Thyroid gland (tissue), 4 donors: ENCODE data around the gene ZC3H11A. TPM values are rescaled to one million over a fixed set of nuclear protein-coding genes. Genes with fewer than 3 reads are reported as not detected.
A peak's percentile ranks its signal among the peaks of the same experiment; 100 is the strongest.

Experiments
- DNase-seq, 2 donors: peaks; one replicate each; pipeline ENCODE4 v3.0.0-alpha.2; 2019
- H3K27ac ChIP-seq, 3 donors: fragments of 200-600 bp; sonication (generic); 1 replicate in 2 of 3; 2 replicates in 1 of 3; pipeline ENCODE4 v1.5.1; 2016 to 2019; ENCODE audit warnings: mild to moderate bottlenecking in 1 of 3, moderate library complexity in 1 of 3
- H3K27me3 ChIP-seq: fragments of 200-600 bp; sonication (generic); one replicate; pipeline ENCODE4 v1.5.1; 2019
- H3K36me3 ChIP-seq, 2 donors: fragments of 200-600 bp; sonication (generic); one replicate each; pipeline ENCODE4 v1.5.1; 2016 to 2019
- H3K4me1 ChIP-seq, 2 donors: fragments of 200-600 bp; sonication (generic); one replicate each; pipeline ENCODE4 v1.5.1; 2017 to 2019
- H3K4me3 ChIP-seq, 3 donors: fragments of 200-600 bp; sonication (generic); replicated peaks in 1 of 3; 1 replicate in 2 of 3; 2 replicates in 1 of 3; pipeline ENCODE4 v1.5.1; 2016; ENCODE audit warnings: mild to moderate bottlenecking in 1 of 3
- H3K9me3 ChIP-seq: fragments of 200-600 bp; sonication (generic); one replicate; pipeline ENCODE4 v1.5.1; 2017
- CTCF ChIP-seq, 6 experiments: fragments of 200-600 bp in 3 of 6; fragments of 450-650 bp in 3 of 6; sonication (generic) in 3 of 6; IDR thresholded peaks; one replicate each; pipeline ENCODE4 v1.5.1; 2016 to 2019; ENCODE audit warnings: antibody characterized with exemption in 6 of 6, mild to moderate bottlenecking in 2 of 6, inconsistent platforms in 1 of 6, moderate library complexity in 1 of 6
- POLR2A ChIP-seq, 2 donors: fragments of 450-650 bp; IDR thresholded peaks; one replicate each; pipeline ENCODE4 v1.6.1; 2017; ENCODE audit warnings: antibody characterized with exemption in 2 of 2, mild to moderate bottlenecking in 2 of 2, moderate library complexity in 1 of 2
- WGBS, 2 donors: methylation state at CpG; one replicate each; pipeline ENCODE4 v1.1.5; 2017; 5-methylcytosine and 5-hydroxymethylcytosine counted together
- intact Hi-C: fragments of 100-400 bp; cut with DNase I; formaldehyde crosslinking; loops from one replicate; pipeline ENCODE4 v1.15.1; 2023
- total RNA-seq, 4 donors: library from RNA; depleted of rRNA; stranded (reverse); fragments of >200 nt; gene quantifications; one replicate each; pipeline ENCODE4 v1.2.3, GENCODE V29; 2016

The ZC3H11A gene
- total RNA-seq, 4 donors from 2014 or later = 108 to 166 (median 131) TPM

GRCh38 chr1:203772836-203773235 lies 22.6 kb upstream of the ZC3H11A start:
- intact Hi-C loops = no loop called here
- no peak overlapping the region for H3K4me3 ChIP-seq
- TF ChIP-seq POLR2A (IDR thresholded peaks at IDR 0.05) (no peak), CTCF (IDR thresholded peaks at IDR 0.05) (no peak)
- peaks cover 0 to 9% of the 10 kb centered on the region in 2 donors for H3K4me1 ChIP-seq
- H3K36me3 ChIP-seq = no peaks in the 10 kb centered on the region
- no peaks in the 10 kb centered on the region for H3K27me3 ChIP-seq
- 100% methylated on average over 1 of the region's 1 CpG for WGBS, 2 donors
- H3K27ac ChIP-seq = no peak overlapping the region
- H3K9me3 ChIP-seq = no peaks in the 10 kb centered on the region
- DNase-seq = no peak

GRCh38 chr1:203776636-203777035 lies 18.8 kb upstream of the ZC3H11A start:
- H3K9me3 ChIP-seq = no peaks in the 10 kb centered on the region
- intact Hi-C loops = no loop called here
- peak in 2 of 6 experiments; percentile 13 to 15 for TF ChIP-seq CTCF (IDR thresholded peaks at IDR 0.05)
- TF ChIP-seq POLR2A (IDR thresholded peaks at IDR 0.05) = no peak
- no peak overlapping the region for H3K27ac ChIP-seq
- no peak for DNase-seq
- H3K27me3 ChIP-seq = no peaks in the 10 kb centered on the region
- no peak overlapping the region for H3K4me3 ChIP-seq
- H3K4me1 ChIP-seq = no peaks in the 10 kb centered on the region
- 71 to 72% methylated on average over 4 of the region's 4 CpGs for WGBS, 2 donors
- H3K36me3 ChIP-seq = no peaks in the 10 kb centered on the region

DNA sequence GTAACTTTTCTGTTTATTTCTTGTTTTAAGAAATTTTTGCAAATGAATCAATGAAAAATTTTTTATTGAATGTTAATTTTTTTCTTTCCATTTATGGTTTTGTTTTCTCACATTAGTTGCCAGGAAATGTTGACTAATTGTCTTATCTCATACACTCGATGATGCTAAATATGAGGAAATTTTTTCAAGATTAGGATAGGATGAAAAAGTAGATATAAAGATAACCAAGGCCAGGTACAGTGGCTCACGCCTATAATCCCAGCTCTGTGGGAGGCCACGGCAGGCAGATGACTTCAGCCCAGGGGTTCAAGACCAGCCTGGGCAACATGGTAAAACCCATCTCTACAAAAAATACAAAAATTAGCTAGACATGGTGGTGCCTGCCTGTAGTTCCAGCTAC lies 17.8 kb upstream of the ZC3H11A start:
- no peaks in the 10 kb centered on the region for H3K9me3 ChIP-seq
- H3K27me3 ChIP-seq = no peaks in the 10 kb centered on the region
- no peak for DNase-seq
- TF ChIP-seq CTCF (IDR thresholded peaks at IDR 0.05) (no peak), POLR2A (IDR thresholded peaks at IDR 0.05) (no peak)
- no peaks in the 10 kb centered on the region for H3K36me3 ChIP-seq
- intact Hi-C loops = no loop called here
- 83 to 84% methylated on average over 3 of the region's 3 CpGs for WGBS, 2 donors
- no peak overlapping the region for H3K4me3 ChIP-seq
- no peaks in the 10 kb centered on the region for H3K4me1 ChIP-seq
- no peak overlapping the region for H3K27ac ChIP-seq

DNA sequence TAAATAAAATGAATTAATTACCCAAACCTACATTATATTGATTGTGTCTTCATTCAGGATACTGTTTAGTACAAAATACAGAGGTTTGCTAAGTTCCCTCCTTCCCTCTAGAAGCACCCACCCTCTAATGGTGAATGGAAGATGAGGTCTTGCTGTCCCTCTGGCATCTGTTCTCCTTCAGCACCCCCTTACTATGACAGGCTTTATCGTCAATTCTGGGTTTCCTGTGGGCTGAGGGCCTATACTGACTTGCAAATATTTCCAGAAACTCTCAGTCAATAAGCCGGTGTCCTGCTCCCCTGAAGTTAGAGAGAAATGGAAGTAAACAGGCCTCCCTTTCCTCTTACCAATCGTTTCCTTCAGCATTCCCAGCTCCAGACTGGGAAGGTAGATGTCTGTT lies 17.3 kb upstream of the ZC3H11A start:
- H3K27me3 ChIP-seq = no peaks in the 10 kb centered on the region
- TF ChIP-seq CTCF (IDR thresholded peaks at IDR 0.05) = no peak
- TF ChIP-seq POLR2A (IDR thresholded peaks at IDR 0.05) = no peak
- intact Hi-C loops = no loop called here
- WGBS, 2 donors = 81 to 89% methylated on average over 3 of the region's 3 CpGs
- DNase-seq = no peak
- H3K4me1 ChIP-seq = no peaks in the 10 kb centered on the region
- H3K4me3 ChIP-seq = no peak overlapping the region
- H3K27ac ChIP-seq = no peak overlapping the region
- no peaks in the 10 kb centered on the region for H3K36me3 ChIP-seq
- H3K9me3 ChIP-seq = no peaks in the 10 kb centered on the region

- intact Hi-C loops = no loop called here
- Histone ChIP-seq H3K9me3 (no peaks in the 10 kb centered on the region), H3K27ac (no peak overlapping the region), H3K4me1 (no peaks in the 10 kb centered on the region), H3K36me3 (no peaks in the 10 kb centered on the region), H3K27me3 (no peaks in the 10 kb centered on the region), H3K4me3 (no peak overlapping the region)
- WGBS, 2 donors = 90 to 98% methylated on average over 4 of the region's 4 CpGs
- no peak for DNase-seq
- TF ChIP-seq POLR2A (IDR thresholded peaks at IDR 0.05) (no peak), CTCF (IDR thresholded peaks at IDR 0.05) (no peak)
Observed at GRCh38 chr1:203778789-203779188, 16.6 kb upstream of the ZC3H11A start.
